Left colon (tissue), 2 donors: ENCODE data around the gene LOXL3. TPM values are rescaled to one million over a fixed set of nuclear protein-coding genes. Genes with fewer than 3 reads are reported as not detected.
"Not testable (repeated sequence)": the region's sequence is repeated elsewhere in the genome, so short reads cannot be mapped to it uniquely, and the experiment has no call there.

Source experiments
- ATAC-seq: fragments of 200-7000 bp; cut with Tn5 transposase; one replicate; pipeline ENCODE4 v1.9.1; 2020; ENCODE audit warnings: mild to moderate bottlenecking, moderate library complexity
- DNase-seq, 2 donors: peaks; one replicate each; pipeline ENCODE4 v3.0.0-alpha.2; 2020
- intact Hi-C, 2 donors: fragments of 100-400 bp; cut with DNase I in 1 of 2; cut with micrococcal nuclease in 1 of 2; formaldehyde crosslinking; loops; one replicate each; pipeline versions ENCODE4 v1.11.2 to v1.14.0; 2022; cut with DNase I, micrococcal nuclease
- total RNA-seq, 2 donors: library from RNA; stranded (reverse); fragmentation: NEBNext Ultra II Directional; extraction: Animal tissue kit (Norgen Biotek cat#: 25700); gene quantifications; one replicate each; pipeline ENCODE4 v1.2.1, GENCODE V29; 2021
- donor health status: DM: no; HTN: no; CAD: no.
- donor health status: DM: yes; HTN: yes; CAD: no.

The LOXL3 gene
- total RNA-seq, 2 donors from 2014 or later, result 1.5 to 3.4 TPM

GRCh38 chr2:74501335-74502071 is 52.2 kb downstream of the LOXL3 start:
- no peak for ATAC-seq
- no peak for DNase-seq

GRCh38 chr2:74500578-74500946 is 53.2 kb downstream of the LOXL3 start:
- ATAC-seq (no peak), DNase-seq (no peak)
- intact Hi-C loops, result no loop called here

More at GRCh38 chr2:74501335-74502071, 52.2 kb downstream of the LOXL3 start:
- intact Hi-C loops, result no loop called here

GRCh38 chr2:74499940-74500577 is 53.7 kb downstream of the LOXL3 start:
- ATAC-seq, result no peak
- intact Hi-C loops, result no loop called here
- DNase-seq, result no peak

GRCh38 chr2:74499267-74499939 is 54.3 kb downstream of the LOXL3 start, which contains the start of gene LBX2:
TSS of gene LBX2 (minus strand) at chr2:74499603. CDS start at chr2:74499537, 66 bp downstream.
- intact Hi-C loops, result no loop called here
- ATAC-seq, result peak; percentile 10
- peak in 1 of 2 donors; percentile 57 for DNase-seq

GRCh38 chr2:74498500-74499266 is 55.1 kb downstream of the LOXL3 start:
- DNase-seq, result peak in 1 of 2 donors; percentile 22
- intact Hi-C loops, result no loop called here

GRCh38 chr2:74497777-74498499 is 55.8 kb downstream of the LOXL3 start:
- ATAC-seq, result peak; percentile 46
- peak in 1 of 2 donors; percentile 59 for DNase-seq
- intact Hi-C loops, result no loop called here

More at GRCh38 chr2:74498500-74499266, 55.1 kb downstream of the LOXL3 start:
- ATAC-seq, result peak; percentile 16

GRCh38 chr2:74496997-74497776 is 56.6 kb downstream of the LOXL3 start:
- intact Hi-C loops, result no loop called here
- DNase-seq (no peak), ATAC-seq (no peak)

GRCh38 chr2:74495440-74495839 is 58.3 kb downstream of the LOXL3 start:
- ATAC-seq (no peak), DNase-seq (no peak)
- intact Hi-C loops, result no loop called here

GRCh38 chr2:74493546-74493945 is 60.2 kb downstream of the LOXL3 start:
- DNase-seq (no peak), ATAC-seq (no peak)
- intact Hi-C loops, result no loop called here

- intact Hi-C loops, result no loop called here
- DNase-seq (no peak), ATAC-seq (no peak)
Observed at GRCh38 chr2:74491648-74492544, 61.8 kb downstream of the LOXL3 start.

GRCh38 chr2:74489906-74490305 is 63.8 kb downstream of the LOXL3 start:
- DNase-seq (no peak), ATAC-seq (no peak)
- intact Hi-C loops, result no loop called here

GRCh38 chr2:74488643-74489481 is 64.9 kb downstream of the LOXL3 start:
- no peak for ATAC-seq
- intact Hi-C loops, result no loop called here
- DNase-seq, result no peak

- DNase-seq (no peak), ATAC-seq (no peak)
- intact Hi-C loops, result no loop called here
Observed at GRCh38 chr2:74486141-74486540, 67.6 kb downstream of the LOXL3 start.

- not testable (repeated sequence) for ATAC-seq, DNase-seq
- intact Hi-C loops, result loop anchor here (2.0 to 5.0 kb wide), 2 partner anchors 104 to 105 kb away; no protein-coding TSS in a partner anchor
Observed at GRCh38 chr2:74483675-74484164, 70.0 kb downstream of the LOXL3 start.
